Neutrophil (primary cell): ENCODE data around the gene GH2.
"Not testable (repeated sequence)": the region's sequence is repeated elsewhere in the genome, so short reads cannot be mapped to it uniquely, and the experiment has no call there.

Experiments used
- H3K27ac ChIP-seq: fragments of 200-600 bp; sonication (generic); 2 replicates; pipeline ENCODE4 v1.5.1; 2016; ENCODE audit warnings: mild to moderate bottlenecking, moderate library complexity
- H3K27me3 ChIP-seq: fragments of 200-600 bp; sonication (generic); 2 replicates; pipeline ENCODE4 v1.6.0; 2016; ENCODE audit warnings: mild to moderate bottlenecking
- H3K36me3 ChIP-seq: fragments of 200-600 bp; sonication (generic); 2 replicates; pipeline ENCODE4 v1.5.1; 2017
- H3K4me1 ChIP-seq, 2 experiments: fragments of 200-600 bp in 1 of 2; sonication (generic) in 1 of 2; 1 replicate in 1 of 2; 2 replicates in 1 of 2; pipeline versions ENCODE4 v1.5.1 to v1.6.1; 2013 to 2016; ENCODE audit warnings: low read depth in 1 of 2, low read length in 1 of 2, mild to moderate bottlenecking in 1 of 2, moderate library complexity in 1 of 2; ENCODE audit not compliant: control insufficient read depth in 1 of 2, insufficient read depth in 1 of 2
- H3K4me3 ChIP-seq, 2 experiments: fragments of 200-600 bp in 1 of 2; sonication (generic) in 1 of 2; 1 replicate in 1 of 2; 2 replicates in 1 of 2; pipeline ENCODE4 v1.5.1; 2013 to 2016; ENCODE audit warnings: low read depth in 1 of 2, low read length in 1 of 2, mild to moderate bottlenecking in 1 of 2, moderate library complexity in 1 of 2
- H3K9me3 ChIP-seq: fragments of 200-600 bp; sonication (generic); 2 replicates; pipeline ENCODE4 v1.5.1; 2016
- TF ChIP-seq, protein P1 (sequence below): fragments of 200-600 bp; sonication (generic); IDR thresholded peaks from 2 replicates; pipeline ENCODE4 v1.5.1; 2016; ENCODE audit warnings: antibody characterized with exemption

GH2 gene

DNA sequence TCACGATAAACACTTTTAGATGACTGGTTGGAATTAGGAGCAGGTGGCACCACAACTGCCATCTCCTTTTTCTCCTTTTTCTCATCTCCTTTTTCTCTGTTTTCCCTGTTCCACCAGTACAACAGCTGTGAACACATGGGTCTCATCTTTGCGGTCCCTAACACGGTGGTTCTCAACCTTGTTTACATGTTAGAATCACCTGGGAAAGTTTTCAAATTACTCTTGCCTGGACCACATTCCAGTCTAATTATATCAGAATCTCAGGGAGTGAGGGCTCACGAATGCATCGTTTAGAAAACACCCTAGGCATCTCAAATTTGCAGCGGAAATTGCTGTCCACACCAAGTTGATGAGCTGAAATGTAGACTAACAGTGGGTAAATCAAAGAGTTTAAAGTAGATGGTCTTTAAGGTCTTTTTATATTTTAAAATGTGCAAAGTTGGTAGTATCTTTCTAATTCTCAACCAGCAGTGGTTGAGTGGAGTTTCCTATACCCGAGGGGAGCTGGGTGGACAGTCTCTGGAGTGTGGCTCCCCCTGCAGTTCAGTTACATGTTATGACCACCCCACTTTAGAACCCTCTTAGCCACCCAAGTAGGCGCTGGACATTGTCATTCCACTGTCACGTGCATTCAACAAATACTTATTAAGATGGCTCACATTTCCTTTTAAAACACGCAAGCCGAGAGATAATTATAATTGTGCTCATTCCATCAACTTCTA, 10.7 kb upstream of the GH2 start:
- H3K9me3 ChIP-seq, H3K4me1 ChIP-seq, H3K27ac ChIP-seq, H3K36me3 ChIP-seq, H3K4me3 ChIP-seq, H3K27me3 ChIP-seq: not testable (repeated sequence)

DNA sequence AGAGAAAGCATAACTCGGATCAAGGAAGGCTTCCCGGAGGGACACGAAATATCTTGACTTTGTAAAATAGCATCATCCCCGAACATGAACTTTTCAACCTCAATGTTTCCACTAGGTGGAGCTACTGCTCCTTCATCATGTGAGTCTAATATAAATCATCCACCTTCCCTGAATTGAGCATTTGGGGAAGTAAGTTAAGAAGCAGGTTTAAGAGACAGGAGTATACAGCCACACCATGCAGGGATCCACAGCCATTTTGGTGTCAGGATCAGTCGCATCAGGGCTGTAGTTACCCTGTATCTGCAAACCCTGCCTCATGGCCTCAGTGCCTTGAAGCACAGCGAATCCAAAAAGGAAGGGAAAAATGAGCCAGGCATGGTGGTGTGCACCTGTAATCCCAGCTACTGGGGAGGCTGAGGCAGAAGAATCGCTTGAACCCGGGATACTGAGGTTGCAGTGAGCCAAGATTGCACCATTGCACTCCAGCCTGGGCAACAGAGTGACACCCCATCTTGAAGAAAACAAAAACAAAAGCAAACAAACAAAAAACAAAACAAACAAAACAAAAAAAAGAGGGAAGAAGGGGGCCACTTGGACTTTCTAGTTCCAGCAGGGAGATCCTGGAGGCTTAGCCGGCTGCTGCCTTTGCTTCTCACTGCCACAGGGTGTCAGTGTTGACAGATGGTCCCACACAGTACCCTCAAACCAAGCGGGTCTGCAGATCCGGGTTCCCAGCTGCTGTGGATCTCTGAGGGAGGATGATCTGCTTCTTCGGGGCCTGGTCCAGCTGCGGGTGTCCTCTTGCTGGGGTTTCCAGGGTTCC, 7.5 kb upstream of the GH2 start:
- not testable (repeated sequence) for H3K27ac ChIP-seq, H3K4me1 ChIP-seq, H3K4me3 ChIP-seq, H3K27me3 ChIP-seq, H3K9me3 ChIP-seq, H3K36me3 ChIP-seq

DNA sequence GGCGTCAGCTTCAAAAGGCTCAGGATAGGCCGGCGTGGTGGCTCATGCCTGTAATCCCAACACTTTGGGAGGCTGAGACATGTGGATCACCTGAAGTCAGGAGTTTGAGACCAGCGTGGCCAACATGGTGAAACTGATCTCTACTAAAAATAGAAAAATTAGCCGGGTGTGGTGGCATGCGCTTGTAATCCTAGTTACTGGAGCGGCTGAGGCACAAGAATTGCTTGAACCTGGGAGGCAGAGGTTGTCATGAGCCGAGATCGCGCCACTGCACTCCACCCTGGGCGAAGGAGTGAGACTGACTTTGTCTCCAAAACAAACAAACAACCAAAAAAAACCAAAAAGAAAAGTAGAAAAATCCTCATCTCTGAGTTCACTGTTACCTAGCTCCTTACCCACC, 3.4 kb upstream of the GH2 start:
- H3K4me3 ChIP-seq, H3K27ac ChIP-seq, H3K9me3 ChIP-seq, H3K4me1 ChIP-seq, H3K36me3 ChIP-seq, H3K27me3 ChIP-seq: not testable (repeated sequence)

DNA sequence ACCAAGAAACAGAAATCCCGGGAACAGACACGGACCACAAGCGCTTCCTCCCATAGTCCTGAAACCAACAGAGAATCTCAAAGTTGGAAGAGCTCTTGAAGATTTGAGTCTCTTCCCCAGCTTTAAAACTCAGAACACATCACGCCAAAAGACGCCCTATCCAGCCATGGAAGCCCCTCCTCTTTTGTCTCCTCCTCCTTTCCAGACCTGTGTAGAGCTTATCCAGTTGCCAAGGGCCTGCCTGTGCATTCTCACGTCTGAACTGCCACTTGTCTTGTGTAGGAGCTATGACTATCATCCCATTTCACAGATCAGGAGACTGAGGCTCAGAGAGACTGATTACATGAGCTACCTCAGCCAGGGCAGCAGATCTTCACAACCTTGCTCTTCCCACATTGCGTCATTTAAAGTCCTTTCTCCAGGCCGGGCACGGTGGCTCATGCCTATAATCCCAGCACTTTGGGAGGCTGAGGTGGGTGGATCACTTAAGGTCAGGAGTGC, 932 bp upstream of the GH2 start:
- not testable (repeated sequence) for H3K27me3 ChIP-seq, H3K27ac ChIP-seq, H3K9me3 ChIP-seq, H3K4me3 ChIP-seq, H3K36me3 ChIP-seq, H3K4me1 ChIP-seq

DNA sequence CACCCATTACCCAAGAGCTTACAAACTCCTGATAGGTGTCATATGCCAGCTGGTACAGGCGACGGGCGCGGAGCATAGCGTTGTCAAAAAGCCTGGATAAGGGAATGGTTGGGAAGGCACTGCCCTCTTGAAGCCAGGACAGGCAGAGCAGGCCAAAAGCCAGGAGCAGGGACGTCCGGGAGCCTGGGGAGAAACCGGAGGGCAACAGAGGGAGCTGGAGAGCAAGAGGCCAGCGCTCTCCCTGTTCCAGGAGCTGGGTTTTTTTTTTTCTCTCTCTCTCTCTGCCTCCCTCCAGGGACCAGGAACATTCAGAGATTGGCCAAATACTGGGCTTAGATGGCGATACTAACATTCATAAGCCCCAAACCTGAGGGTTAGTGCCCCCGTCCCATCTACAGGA, 407 bp downstream of the GH2 start:
- not testable (repeated sequence) for H3K36me3 ChIP-seq, H3K4me1 ChIP-seq, H3K27ac ChIP-seq, H3K27me3 ChIP-seq, H3K9me3 ChIP-seq, H3K4me3 ChIP-seq

DNA sequence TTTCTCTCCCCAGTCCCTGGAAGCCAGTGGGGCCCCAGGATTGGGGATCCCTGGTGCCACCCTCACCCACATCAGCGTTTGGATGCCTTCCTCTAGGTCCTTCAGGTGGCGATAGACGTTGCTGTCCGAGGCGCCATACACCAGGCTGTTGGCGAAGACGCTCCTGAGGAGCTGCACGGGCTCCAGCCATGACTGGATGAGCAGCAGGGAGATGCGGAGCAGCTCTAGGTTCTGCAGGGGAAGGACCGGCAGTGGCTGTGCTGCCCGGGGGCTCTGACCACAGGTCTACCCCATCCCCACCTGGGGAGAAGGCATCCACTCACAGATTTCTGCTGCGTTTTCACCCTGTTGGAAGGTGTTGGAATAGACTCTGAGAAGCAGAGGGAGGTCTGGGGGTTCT, 1.0 kb downstream of the GH2 start:
- Histone ChIP-seq H3K9me3 (no peaks in the 10 kb centered on the region), H3K27me3 (no peaks in the 10 kb centered on the region), H3K4me3 (no peak overlapping the region), H3K27ac (no peak overlapping the region), H3K36me3 (no peaks in the 10 kb centered on the region), H3K4me1 (no peaks in the 10 kb centered on the region)
- TF ChIP-seq, protein P1, sequence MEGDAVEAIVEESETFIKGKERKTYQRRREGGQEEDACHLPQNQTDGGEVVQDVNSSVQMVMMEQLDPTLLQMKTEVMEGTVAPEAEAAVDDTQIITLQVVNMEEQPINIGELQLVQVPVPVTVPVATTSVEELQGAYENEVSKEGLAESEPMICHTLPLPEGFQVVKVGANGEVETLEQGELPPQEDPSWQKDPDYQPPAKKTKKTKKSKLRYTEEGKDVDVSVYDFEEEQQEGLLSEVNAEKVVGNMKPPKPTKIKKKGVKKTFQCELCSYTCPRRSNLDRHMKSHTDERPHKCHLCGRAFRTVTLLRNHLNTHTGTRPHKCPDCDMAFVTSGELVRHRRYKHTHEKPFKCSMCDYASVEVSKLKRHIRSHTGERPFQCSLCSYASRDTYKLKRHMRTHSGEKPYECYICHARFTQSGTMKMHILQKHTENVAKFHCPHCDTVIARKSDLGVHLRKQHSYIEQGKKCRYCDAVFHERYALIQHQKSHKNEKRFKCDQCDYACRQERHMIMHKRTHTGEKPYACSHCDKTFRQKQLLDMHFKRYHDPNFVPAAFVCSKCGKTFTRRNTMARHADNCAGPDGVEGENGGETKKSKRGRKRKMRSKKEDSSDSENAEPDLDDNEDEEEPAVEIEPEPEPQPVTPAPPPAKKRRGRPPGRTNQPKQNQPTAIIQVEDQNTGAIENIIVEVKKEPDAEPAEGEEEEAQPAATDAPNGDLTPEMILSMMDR, result no peak

DNA sequence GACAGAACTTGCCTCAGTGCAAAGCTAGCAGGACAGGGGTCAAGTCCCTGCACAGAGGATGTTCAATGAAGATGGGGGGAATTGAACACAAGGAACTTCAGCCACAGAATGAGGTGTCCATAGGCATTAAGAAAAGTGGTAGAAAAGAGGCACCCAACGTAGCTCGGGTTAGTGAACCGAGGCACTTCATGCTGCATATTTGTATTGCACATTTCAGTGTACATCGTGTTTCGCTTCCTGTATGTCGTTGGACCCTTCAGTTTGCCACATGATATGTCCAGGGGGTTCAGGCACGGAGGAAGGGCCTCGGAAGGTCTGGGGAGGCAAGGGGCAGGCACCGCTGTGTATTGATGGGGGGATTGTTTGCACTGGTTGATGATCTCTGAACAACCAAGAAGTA, 3.3 kb downstream of the GH2 start:
- not testable (repeated sequence) for H3K4me1 ChIP-seq, H3K9me3 ChIP-seq, H3K36me3 ChIP-seq, H3K4me3 ChIP-seq, H3K27ac ChIP-seq, H3K27me3 ChIP-seq

DNA sequence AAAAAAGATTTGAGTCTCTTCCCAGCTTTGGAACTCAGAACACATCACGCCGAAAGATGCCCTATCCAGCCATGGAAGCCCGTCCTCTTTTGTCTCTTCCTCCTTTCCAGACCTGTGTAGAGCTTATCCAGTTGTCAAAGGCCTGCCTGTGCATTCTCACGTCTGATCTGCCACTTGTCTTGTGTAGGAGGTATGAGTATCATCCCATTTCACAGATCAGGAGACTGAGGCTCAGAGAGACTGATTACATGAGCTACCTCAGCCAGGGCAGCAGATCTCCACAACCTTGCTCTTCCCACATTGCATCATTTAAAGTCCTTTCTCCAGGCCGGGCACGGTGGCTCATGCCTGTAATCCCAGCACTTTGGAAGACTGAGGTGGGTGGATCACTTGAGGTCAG, 7.1 kb downstream of the GH2 start:
- not testable (repeated sequence) for H3K27me3 ChIP-seq, H3K4me3 ChIP-seq, H3K27ac ChIP-seq, H3K9me3 ChIP-seq, H3K4me1 ChIP-seq, H3K36me3 ChIP-seq

DNA sequence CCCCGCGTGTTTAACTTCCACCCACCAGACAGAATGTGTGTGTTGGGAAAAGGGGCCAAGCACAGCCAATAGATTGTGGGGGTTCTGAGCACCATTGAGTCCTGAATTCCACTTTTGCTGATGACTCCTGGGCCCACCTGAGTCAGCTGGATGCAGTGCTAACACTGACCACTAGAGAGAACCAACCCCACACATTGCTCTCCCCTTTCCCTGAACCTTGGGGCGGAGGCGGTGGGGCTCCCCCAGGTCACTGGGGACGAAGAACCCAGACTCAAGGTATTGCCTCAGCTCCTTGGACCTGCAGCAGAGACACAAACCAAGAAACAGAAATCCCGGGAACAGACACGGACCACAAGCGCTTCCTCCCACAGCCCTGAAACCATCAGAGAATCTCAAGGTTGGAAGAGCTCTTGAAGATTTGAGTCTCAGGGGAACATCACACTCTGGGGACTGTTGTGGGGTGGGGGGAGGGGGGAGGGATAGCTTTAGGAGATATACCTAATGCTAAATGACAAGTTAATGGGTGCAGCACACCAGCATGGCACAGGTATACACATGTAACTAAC, 7.6 kb downstream of the GH2 start:
- H3K4me1 ChIP-seq, H3K9me3 ChIP-seq, H3K27me3 ChIP-seq, H3K4me3 ChIP-seq, H3K27ac ChIP-seq, H3K36me3 ChIP-seq: not testable (repeated sequence)

DNA sequence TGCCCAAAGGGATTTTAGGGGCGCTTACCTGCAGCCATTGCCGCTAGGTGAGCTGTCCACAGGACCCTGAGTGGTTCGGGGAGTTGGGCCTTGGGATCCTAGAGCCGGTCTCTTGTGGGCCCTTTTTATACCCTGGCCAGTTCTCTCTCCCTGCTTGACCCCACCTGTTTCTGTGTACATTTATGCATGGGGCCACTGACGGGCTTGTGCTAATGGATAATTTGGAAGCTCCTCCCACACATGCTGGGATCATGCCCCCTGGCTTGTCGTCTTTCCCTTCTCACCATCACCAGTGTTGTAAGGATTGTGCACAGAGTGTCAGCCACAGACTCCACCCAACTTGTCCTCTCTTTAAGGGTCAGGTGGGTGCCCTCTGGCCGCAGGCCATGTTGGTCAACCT, 8.2 kb downstream of the GH2 start, which contains the start of gene CSH2:
CSH2 (minus strand) TSS at position 101 of the 400 bp plus-strand sequence; CDS start at position 38, 63 bp downstream.
- not testable (repeated sequence) for H3K27me3 ChIP-seq, H3K9me3 ChIP-seq, H3K4me1 ChIP-seq, H3K4me3 ChIP-seq, H3K27ac ChIP-seq, H3K36me3 ChIP-seq

DNA sequence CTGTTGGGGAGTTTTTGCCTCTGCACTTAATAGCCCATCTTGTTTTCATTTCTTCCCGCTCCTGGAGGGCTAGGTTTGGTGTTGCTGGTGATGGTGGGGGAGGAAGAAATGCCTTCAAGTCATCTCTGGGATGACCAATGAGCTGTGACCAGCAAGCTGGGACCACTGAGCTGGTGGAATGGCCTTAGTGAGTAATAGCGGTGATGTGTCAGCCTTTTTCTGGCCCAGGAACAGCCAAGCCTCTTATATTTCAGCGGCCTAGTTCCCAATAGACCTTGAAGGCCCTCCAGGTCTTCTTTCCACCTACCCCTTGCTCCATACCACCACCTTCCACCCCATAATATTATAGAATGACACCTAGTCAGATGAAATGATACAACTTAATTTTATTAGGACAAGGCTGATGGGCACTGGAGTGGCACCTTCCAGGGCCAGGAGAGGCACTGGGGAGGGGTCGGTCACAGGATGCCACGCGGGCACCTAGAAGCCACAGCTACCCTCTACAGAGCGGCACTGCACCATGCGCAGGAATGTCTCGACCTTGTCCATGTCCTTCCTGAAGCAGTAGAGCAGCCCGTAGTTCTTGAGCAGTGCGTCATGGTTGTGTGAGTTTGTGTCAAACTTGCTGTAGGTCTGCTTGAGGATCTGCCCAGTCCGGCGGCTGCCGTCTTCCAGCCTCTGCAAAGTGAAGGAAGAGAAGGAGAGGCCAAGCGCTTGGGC, 9.9 kb downstream of the GH2 start:
- not testable (repeated sequence) for H3K27ac ChIP-seq, H3K27me3 ChIP-seq, H3K4me1 ChIP-seq, H3K36me3 ChIP-seq, H3K4me3 ChIP-seq, H3K9me3 ChIP-seq

DNA sequence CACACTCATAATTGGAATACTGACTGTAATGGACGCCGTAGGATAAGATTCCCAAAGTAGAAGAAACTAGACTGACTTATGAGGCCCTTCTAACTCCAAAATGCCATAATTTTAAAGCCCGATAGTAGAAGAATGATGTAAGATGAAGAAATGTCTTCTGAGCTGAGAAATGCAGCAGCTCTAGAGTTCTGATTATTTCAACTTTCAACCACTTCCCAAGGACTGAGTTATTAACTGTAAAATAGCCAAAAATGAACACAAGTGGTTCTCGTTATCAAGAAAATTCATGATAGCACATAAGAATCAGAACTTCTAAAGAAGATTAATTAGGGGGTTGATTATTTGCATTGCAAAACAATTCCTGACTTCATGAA, 11.5 kb downstream of the GH2 start:
- not testable (repeated sequence) for H3K4me3 ChIP-seq, H3K4me1 ChIP-seq, H3K27me3 ChIP-seq, H3K27ac ChIP-seq, H3K9me3 ChIP-seq, H3K36me3 ChIP-seq
